ENCODE measurements around the gene FCRL6. TPM values are rescaled to one million over a fixed set of nuclear protein-coding genes. Genes with fewer than 3 reads are reported as not detected.

FCRL6 gene
- total RNA-seq, 3 donors from 2014 or later (not counting 1 experiment from before 2014, with no cell fraction given) = 138 to 309 (median 298) TPM

GRCh38 chr1:159828176-159828575 lies 26.0 kb downstream of the FCRL6 start:
- 77% methylated on average over 3 of the region's 3 CpGs for WGBS (ENCODE audit: insufficient coverage)
- H3K27me3 ChIP-seq (ENCODE audit: control insufficient read depth, insufficient read depth, low read length) = no peaks in the 10 kb centered on the region
- TF ChIP-seq CTCF (IDR thresholded peaks at IDR 0.05) = no peak
- H3K4me1 ChIP-seq (ENCODE audit: control insufficient read depth, insufficient read depth, low read length) = peaks cover 72% of the 10 kb centered on the region
- H3K27ac Mint-ChIP-seq = peak overlapping the region; percentile 90 to 92
- H3K9me3 Mint-ChIP-seq = peaks cover 5 to 6% of the 10 kb centered on the region in 2 donors
- peaks cover 24% of the 10 kb centered on the region for H3K9me3 ChIP-seq (ENCODE audit: control insufficient read depth, insufficient read depth, low read length)
- intact Hi-C loops (cut with micrococcal nuclease) = loop anchor here (10.0 kb wide), 1 partner anchor 1247 kb away; no protein-coding TSS in a partner anchor
- H3K27ac ChIP-seq (ENCODE audit: low read length) = no peak overlapping the region
- ATAC-seq (no peak), DNase-seq (no peak)
- peaks cover 10% of the 10 kb centered on the region for H3K36me3 Mint-ChIP-seq
- H3K27me3 Mint-ChIP-seq (ENCODE audit: low read depth in 2 of 2) = peaks cover 19 to 20% of the 10 kb centered on the region in 2 donors
- peaks cover 71 to 76% of the 10 kb centered on the region in 2 donors for H3K4me1 Mint-ChIP-seq
- H3K36me3 ChIP-seq (ENCODE audit: control insufficient read depth, insufficient read depth, low read length) = no peaks in the 10 kb centered on the region
- no peak overlapping the region for H3K4me3 ChIP-seq (ENCODE audit: low read length)
- peak overlapping the region; percentile 62 for H3K4me3 Mint-ChIP-seq

GRCh38 chr1:159828581-159829272 lies 26.6 kb downstream of the FCRL6 start:
- intact Hi-C loops (cut with micrococcal nuclease) = loop anchor here (10.0 kb wide), 1 partner anchor 1246 kb away; no protein-coding TSS in a partner anchor

GRCh38 chr1:159829273-159829634 lies 27.1 kb downstream of the FCRL6 start:
- TF ChIP-seq CTCF (IDR thresholded peaks at IDR 0.05) = no peak
- intact Hi-C loops (cut with micrococcal nuclease) = loop anchor here (10.0 kb wide), 1 partner anchor 1246 kb away; no protein-coding TSS in a partner anchor
- peak overlapping the region; percentile 60 for H3K4me3 Mint-ChIP-seq
- ATAC-seq (peak in 1 of 3 donors; percentile 25), DNase-seq (peak in 1 of 2 donors; percentile 10)
- H3K36me3 Mint-ChIP-seq = peaks cover 17% of the 10 kb centered on the region
- no peak overlapping the region for H3K27ac ChIP-seq (ENCODE audit: low read length)
- no peaks in the 10 kb centered on the region for H3K36me3 ChIP-seq (ENCODE audit: control insufficient read depth, insufficient read depth, low read length)
- WGBS (ENCODE audit: insufficient coverage) = 49% methylated on average over 3 of the region's 3 CpGs
- peaks cover 62% of the 10 kb centered on the region for H3K4me1 ChIP-seq (ENCODE audit: control insufficient read depth, insufficient read depth, low read length)
- H3K4me1 Mint-ChIP-seq = peaks cover 62 to 65% of the 10 kb centered on the region in 2 donors
- H3K9me3 ChIP-seq (ENCODE audit: control insufficient read depth, insufficient read depth, low read length) = peaks cover 24% of the 10 kb centered on the region
- H3K27me3 Mint-ChIP-seq (ENCODE audit: low read depth in 2 of 2) = peaks cover 20 to 22% of the 10 kb centered on the region in 2 donors
- H3K27me3 ChIP-seq (ENCODE audit: control insufficient read depth, insufficient read depth, low read length) = no peaks in the 10 kb centered on the region
- H3K9me3 Mint-ChIP-seq = peaks cover 5 to 6% of the 10 kb centered on the region in 2 donors
- H3K27ac Mint-ChIP-seq = peak overlapping the region; percentile 45 to 72
- H3K4me3 ChIP-seq (ENCODE audit: low read length) = no peak overlapping the region

More at GRCh38 chr1:159828581-159829272, 26.6 kb downstream of the FCRL6 start:
- H3K4me1 Mint-ChIP-seq = peaks cover 67 to 71% of the 10 kb centered on the region in 2 donors
- no peak for TF ChIP-seq CTCF (IDR thresholded peaks at IDR 0.05)
- no peaks in the 10 kb centered on the region for H3K36me3 ChIP-seq (ENCODE audit: control insufficient read depth, insufficient read depth, low read length)
- ATAC-seq (no peak), DNase-seq (no peak)
- H3K27me3 ChIP-seq (ENCODE audit: control insufficient read depth, insufficient read depth, low read length) = no peaks in the 10 kb centered on the region
- peaks cover 24% of the 10 kb centered on the region for H3K9me3 ChIP-seq (ENCODE audit: control insufficient read depth, insufficient read depth, low read length)
- peak overlapping the region; percentile 60 for H3K4me3 Mint-ChIP-seq
- H3K4me3 ChIP-seq (ENCODE audit: low read length) = no peak overlapping the region
- peaks cover 15% of the 10 kb centered on the region for H3K36me3 Mint-ChIP-seq
- no peak overlapping the region for H3K27ac ChIP-seq (ENCODE audit: low read length)
- peaks cover 20% of the 10 kb centered on the region in 2 donors for H3K27me3 Mint-ChIP-seq (ENCODE audit: low read depth in 2 of 2)
- peaks cover 67% of the 10 kb centered on the region for H3K4me1 ChIP-seq (ENCODE audit: control insufficient read depth, insufficient read depth, low read length)
- peaks cover 5 to 6% of the 10 kb centered on the region in 2 donors for H3K9me3 Mint-ChIP-seq
- WGBS (ENCODE audit: insufficient coverage) = 88% methylated on average over 11 of the region's 11 CpGs
- peak overlapping the region; percentile 45 to 72 for H3K27ac Mint-ChIP-seq

Measured in natural killer cell (primary cell).